Cardiac fibroblast (primary cell): ENCODE data around the gene CD4.

Experiments
- DNase-seq, 2 donors: peaks; one replicate each; pipeline versions ENCODE4 v3.0.0 to v3.0.0-alpha.2; 2010; ENCODE audit warnings: low read depth in 2 of 2
- H3K4me3 ChIP-seq, 2 donors: replicated peaks in 1 of 2; 1 replicate in 1 of 2; 2 replicates in 1 of 2; pipeline ENCODE4 v1.5.1; 2011; ENCODE audit warnings: low read depth in 2 of 2, low read length in 2 of 2, mild to moderate bottlenecking in 2 of 2, moderate library complexity in 1 of 2
- CTCF ChIP-seq: IDR thresholded peaks from one replicate; pipeline ENCODE4 v1.5.1; 2011; ENCODE audit warnings: low read depth, mild to moderate bottlenecking, low read length, inconsistent platforms

The CD4 gene

GRCh38 chr12:6770094-6770493 lies 19.2 kb upstream of the CD4 start:
- no peak for DNase-seq
- no peak for TF ChIP-seq CTCF
- no peak overlapping the region for H3K4me3 ChIP-seq

- DNase-seq, result no peak
- TF ChIP-seq CTCF, result no peak
- no peak overlapping the region for H3K4me3 ChIP-seq
Measured at GRCh38 chr12:6770600-6770999, 18.7 kb upstream of the CD4 start.

GRCh38 chr12:6771091-6771495 lies 18.2 kb upstream of the CD4 start:
- no peak for TF ChIP-seq CTCF
- no peak for DNase-seq
- H3K4me3 ChIP-seq, result no peak overlapping the region

GRCh38 chr12:6771509-6772330 lies 17.6 kb upstream of the CD4 start:
- TF ChIP-seq CTCF, result no peak
- H3K4me3 ChIP-seq, result no peak overlapping the region
- peak; percentile 36 to 44 for DNase-seq

GRCh38 chr12:6772331-6772695 lies 17.0 kb upstream of the CD4 start, which contains the start of gene LAG3:
Gene LAG3, plus strand, starts transcription at chr12:6772520. Its CDS starts 333 bp downstream, at chr12:6772853.
- H3K4me3 ChIP-seq, result no peak within 1 kb of the TSS
- TF ChIP-seq CTCF, result no peak
- DNase-seq, result no peak

- DNase-seq, result no peak
- no peak for TF ChIP-seq CTCF
- H3K4me3 ChIP-seq, result no peak overlapping the region
Measured at GRCh38 chr12:6772726-6773589, 16.4 kb upstream of the CD4 start.
